Measurements from ENCODE around the gene POU5F2.

DNA sequence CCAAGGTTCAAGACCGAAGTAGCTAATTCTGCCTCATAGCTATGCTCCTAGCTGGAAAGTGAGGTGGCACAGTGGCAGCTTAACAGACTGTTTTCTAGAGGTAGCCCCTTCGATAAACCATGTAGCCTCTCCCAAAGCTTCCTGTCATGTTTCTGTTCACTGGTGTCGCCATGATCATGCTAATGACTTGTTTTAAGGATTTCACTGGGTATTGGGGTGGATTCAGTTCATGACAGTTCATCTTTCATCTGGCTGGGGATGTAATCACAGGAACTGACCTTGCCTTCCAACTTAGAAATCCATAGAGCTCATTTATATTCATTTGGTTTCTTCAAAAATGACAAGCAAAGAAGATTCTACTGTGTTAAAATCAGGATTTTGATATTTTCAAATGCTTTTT is 9.4 kb downstream of the POU5F2 start:
- TF ChIP-seq, protein P1, sequence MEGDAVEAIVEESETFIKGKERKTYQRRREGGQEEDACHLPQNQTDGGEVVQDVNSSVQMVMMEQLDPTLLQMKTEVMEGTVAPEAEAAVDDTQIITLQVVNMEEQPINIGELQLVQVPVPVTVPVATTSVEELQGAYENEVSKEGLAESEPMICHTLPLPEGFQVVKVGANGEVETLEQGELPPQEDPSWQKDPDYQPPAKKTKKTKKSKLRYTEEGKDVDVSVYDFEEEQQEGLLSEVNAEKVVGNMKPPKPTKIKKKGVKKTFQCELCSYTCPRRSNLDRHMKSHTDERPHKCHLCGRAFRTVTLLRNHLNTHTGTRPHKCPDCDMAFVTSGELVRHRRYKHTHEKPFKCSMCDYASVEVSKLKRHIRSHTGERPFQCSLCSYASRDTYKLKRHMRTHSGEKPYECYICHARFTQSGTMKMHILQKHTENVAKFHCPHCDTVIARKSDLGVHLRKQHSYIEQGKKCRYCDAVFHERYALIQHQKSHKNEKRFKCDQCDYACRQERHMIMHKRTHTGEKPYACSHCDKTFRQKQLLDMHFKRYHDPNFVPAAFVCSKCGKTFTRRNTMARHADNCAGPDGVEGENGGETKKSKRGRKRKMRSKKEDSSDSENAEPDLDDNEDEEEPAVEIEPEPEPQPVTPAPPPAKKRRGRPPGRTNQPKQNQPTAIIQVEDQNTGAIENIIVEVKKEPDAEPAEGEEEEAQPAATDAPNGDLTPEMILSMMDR (IDR thresholded peaks at IDR 0.05; ENCODE audit: low read depth, low read length, missing input control): no peak
- TF ChIP-seq GABPA (IDR thresholded peaks at IDR 0.05 in 1 of 2, conservative IDR thresholded peaks at IDR 0.05 in 1 of 2) (no peak), RAD21 (IDR thresholded peaks at IDR 0.05) (no peak), NR2F2 (IDR thresholded peaks at IDR 0.05) (no peak), FOXA2 (IDR thresholded peaks at IDR 0.05) (no peak), FOXA1 (IDR thresholded peaks at IDR 0.05) (no peak), EGR1 (IDR thresholded peaks at IDR 0.05; ENCODE audit: low read depth in 2 of 2) (no peak), RXRA (IDR thresholded peaks at IDR 0.05) (no peak), TAF1 (conservative IDR thresholded peaks at IDR 0.05) (no peak)
- TF ChIP-seq, protein P2, sequence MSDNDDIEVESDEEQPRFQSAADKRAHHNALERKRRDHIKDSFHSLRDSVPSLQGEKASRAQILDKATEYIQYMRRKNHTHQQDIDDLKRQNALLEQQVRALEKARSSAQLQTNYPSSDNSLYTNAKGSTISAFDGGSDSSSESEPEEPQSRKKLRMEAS (IDR thresholded peaks at IDR 0.05): no peak

All from liver (tissue), 3 donors.